ENCODE data around the gene TUBD1. TPM values are rescaled to one million over a fixed set of nuclear protein-coding genes. Genes with fewer than 3 reads are reported as not detected.

TUBD1 gene
- total and polyA plus RNA-seq, 2 of the 13 experiments (the other 11 are each of a cell fraction or from before 2014, with no cell fraction given): 18.2 to 25.9 TPM

- TF ChIP-seq ZBTB2 (CRISPR knock-in tag; IDR thresholded peaks at IDR 0.05; ENCODE audit: low read depth) (no peak), ZNF644 (CRISPR knock-in tag; IDR thresholded peaks at IDR 0.05; ENCODE audit: low read depth) (no peak), HNRNPL (IDR thresholded peaks at IDR 0.05; ENCODE audit: low read depth, low read length) (peak; percentile 81; the same call in 1 of the 2 replicates), ZEB1 (IDR thresholded peaks at IDR 0.05; ENCODE audit: insufficient replicate concordance, low read depth) (no peak), POLR2AphosphoS5 (IDR thresholded peaks at IDR 0.05; ENCODE audit: low read depth, low read length) (peak; percentile 54), ZNF878 (CRISPR knock-in tag; IDR thresholded peaks at IDR 0.05) (0 out of 2 replicates have a peak, but pooled peaks have one; percentile 62), ZNF275 (CRISPR knock-in tag; IDR thresholded peaks at IDR 0.05; ENCODE audit: borderline replicate concordance) (no peak), ZNF547 (CRISPR knock-in tag; IDR thresholded peaks at IDR 0.05) (no peak), FOSL2 (CRISPR knock-in tag; IDR thresholded peaks at IDR 0.05) (peak; percentile 13; the same call in 1 of the 2 replicates), KMT2A (CRISPR knock-in tag; IDR thresholded peaks at IDR 0.05) (no peak), CREB1 (IDR thresholded peaks at IDR 0.05) (no peak), CREB1 (CRISPR knock-in tag; IDR thresholded peaks at IDR 0.05) (peak; percentile 27; the same call in 1 of the 2 replicates), CREM (IDR thresholded peaks at IDR 0.05) (peak; percentile 10; the same call in 1 of the 2 replicates), CREM (CRISPR knock-in tag; IDR thresholded peaks at IDR 0.05) (no peak), ZBTB49 (CRISPR knock-in tag; IDR thresholded peaks at IDR 0.05; ENCODE audit: borderline replicate concordance) (no peak), MTA3 (CRISPR knock-in tag; IDR thresholded peaks at IDR 0.05) (no peak), NFE2L2 (IDR thresholded peaks at IDR 0.05; ENCODE audit: low read length) (no peak), ZNF850 (CRISPR knock-in tag; conservative IDR thresholded peaks at IDR 0.05) (0 out of 2 replicates have a peak, but pooled peaks have one; percentile 72), NONO (IDR thresholded peaks at IDR 0.05) (no peak), NONO (CRISPR knock-in tag; conservative IDR thresholded peaks at IDR 0.05) (no peak), AKNA (CRISPR knock-in tag; IDR thresholded peaks at IDR 0.05; ENCODE audit: borderline replicate concordance) (0 out of 2 replicates have a peak, but pooled peaks have one; percentile 22)
Measured at GRCh38 chr17:59840329-59841090, 52.2 kb downstream of the TUBD1 start (continued).
